Prostate gland (tissue), 2 donors: ENCODE measurements around the gene FAR2. TPM values are rescaled to one million over a fixed set of nuclear protein-coding genes. Genes with fewer than 3 reads are reported as not detected.
"Not testable (repeated sequence)": the region's sequence is repeated elsewhere in the genome, so short reads cannot be mapped to it uniquely, and the experiment has no call there.

Source experiments
- DNase-seq: peaks from one replicate; pipeline ENCODE4 v3.0.0-alpha.2; 2019; ENCODE audit warnings: low spot score
- H3K27ac ChIP-seq, 2 donors: fragments of 200-600 bp; sonication (generic); 2 replicates each; pipeline ENCODE4 v1.5.1; 2017 to 2019
- H3K27me3 ChIP-seq: fragments of 200-600 bp; sonication (generic); replicated peaks from 2 replicates; pipeline ENCODE4 v1.5.1; 2019; ENCODE audit not compliant: insufficient read depth
- H3K36me3 ChIP-seq, 2 donors: fragments of 200-600 bp; sonication (generic); 1 replicate in 1 of 2; 2 replicates in 1 of 2; pipeline versions ENCODE4 v1.5.1 to v1.8.1; 2017 to 2019
- H3K4me1 ChIP-seq: fragments of 200-600 bp; sonication (generic); replicated peaks from 2 replicates; pipeline ENCODE4 v1.5.1; 2019
- H3K4me3 ChIP-seq, 2 donors: fragments of 200-600 bp; sonication (generic); 2 replicates each; pipeline ENCODE4 v1.5.1; 2017 to 2019
- H3K9me3 ChIP-seq: fragments of 200-600 bp; sonication (generic); 2 replicates; pipeline ENCODE4 v1.5.1; 2017
- CTCF ChIP-seq, 4 experiments: fragments of 200-600 bp in 2 of 4; fragments of 450-650 bp in 2 of 4; sonication (generic) in 2 of 4; IDR thresholded peaks; 1 replicate in 3 of 4; 2 replicates in 1 of 4; pipeline ENCODE4 v1.5.1; 2016 to 2019; ENCODE audit warnings: antibody characterized with exemption in 4 of 4, mild to moderate bottlenecking in 2 of 4, moderate library complexity in 2 of 4
- POLR2A ChIP-seq: fragments of 450-650 bp; IDR thresholded peaks from one replicate; pipeline ENCODE4 v1.6.1; 2016; ENCODE audit warnings: antibody characterized with exemption, mild to moderate bottlenecking
- POLR2AphosphoS5 ChIP-seq: sonication (generic); formaldehyde crosslinking; IDR thresholded peaks from one replicate; pipeline ENCODE4 v1.6.1; 2017; ENCODE audit warnings: antibody characterized with exemption
- WGBS: methylation state at CpG from one replicate; pipeline ENCODE4 v1.1.5; 2018; 5-methylcytosine and 5-hydroxymethylcytosine counted together
- intact Hi-C: fragments of 100-400 bp; cut with DNase I; formaldehyde crosslinking; loops from one replicate; pipeline ENCODE4 v1.14.2; 2022
- total RNA-seq, 2 donors: library from RNA; depleted of rRNA; stranded (reverse); fragments of >200 nt; gene quantifications; one replicate each; pipeline ENCODE4 v1.1.0, GENCODE V29; 2016

The FAR2 gene
- total RNA-seq, 2 donors from 2014 or later = 3.1 to 7.2 TPM

GRCh38 chr12:29283969-29284700 lies 135.1 kb downstream of the FAR2 start:
- Histone ChIP-seq H3K36me3 (no peaks in the 10 kb centered on the region), H3K4me3 (no peak overlapping the region), H3K9me3 (no peaks in the 10 kb centered on the region), H3K27ac (no peak overlapping the region), H3K4me1 (no peaks in the 10 kb centered on the region), H3K27me3 (no peaks in the 10 kb centered on the region)
- TF ChIP-seq CTCF (IDR thresholded peaks at IDR 0.05) = no peak
- TF ChIP-seq POLR2AphosphoS5 = no peak
- TF ChIP-seq POLR2A = no peak
- WGBS = 62% methylated on average over 5 of the region's 5 CpGs
- DNase-seq = no peak
- intact Hi-C loops = no loop called here

- Histone ChIP-seq H3K9me3 (no peaks in the 10 kb centered on the region), H3K36me3 (no peaks in the 10 kb centered on the region), H3K4me1 (no peaks in the 10 kb centered on the region), H3K27me3 (no peaks in the 10 kb centered on the region), H3K4me3 (no peak overlapping the region), H3K27ac (no peak overlapping the region)
- intact Hi-C loops = no loop called here
- no peak for TF ChIP-seq CTCF (IDR thresholded peaks at IDR 0.05)
- no peak for TF ChIP-seq POLR2A
- no peak for TF ChIP-seq POLR2AphosphoS5
- DNase-seq = no peak
- WGBS = 90% methylated on average over 3 of the region's 3 CpGs
Measured at GRCh38 chr12:29286081-29286790, 137.2 kb downstream of the FAR2 start.

GRCh38 chr12:29287622-29288021 lies 138.5 kb downstream of the FAR2 start:
- Histone ChIP-seq H3K4me1 (no peaks in the 10 kb centered on the region), H3K9me3 (no peaks in the 10 kb centered on the region), H3K27ac (no peak overlapping the region), H3K36me3 (no peaks in the 10 kb centered on the region), H3K27me3 (no peaks in the 10 kb centered on the region), H3K4me3 (no peak overlapping the region)
- 61% methylated on average over 1 of the region's 1 CpG for WGBS
- intact Hi-C loops = no loop called here
- TF ChIP-seq POLR2AphosphoS5 (no peak), POLR2A (no peak)
- DNase-seq = no peak

GRCh38 chr12:29288031-29288430 lies 139.0 kb downstream of the FAR2 start:
- H3K4me1 ChIP-seq = no peaks in the 10 kb centered on the region
- no peaks in the 10 kb centered on the region for H3K36me3 ChIP-seq
- no peaks in the 10 kb centered on the region for H3K27me3 ChIP-seq
- no peak overlapping the region for H3K27ac ChIP-seq
- no peak overlapping the region for H3K4me3 ChIP-seq
- TF ChIP-seq POLR2A (no peak), CTCF (IDR thresholded peaks at IDR 0.05) (no peak), POLR2AphosphoS5 (no peak)
- H3K9me3 ChIP-seq = no peaks in the 10 kb centered on the region
- DNase-seq = no peak
- intact Hi-C loops = no loop called here

GRCh38 chr12:29290475-29290874 lies 141.4 kb downstream of the FAR2 start:
- H3K27me3 ChIP-seq, H3K27ac ChIP-seq, intact Hi-C loops, H3K4me3 ChIP-seq, H3K4me1 ChIP-seq, H3K36me3 ChIP-seq, DNase-seq, H3K9me3 ChIP-seq: not testable (repeated sequence)

GRCh38 chr12:29291226-29291625 lies 142.1 kb downstream of the FAR2 start:
- Histone ChIP-seq H3K4me3 (no peak overlapping the region), H3K36me3 (no peaks in the 10 kb centered on the region), H3K27me3 (no peaks in the 10 kb centered on the region), H3K27ac (no peak overlapping the region), H3K9me3 (no peaks in the 10 kb centered on the region), H3K4me1 (no peaks in the 10 kb centered on the region)
- DNase-seq = no peak
- intact Hi-C loops = no loop called here
- WGBS = 76% methylated on average over 3 of the region's 3 CpGs
- no peak for TF ChIP-seq POLR2AphosphoS5
- no peak for TF ChIP-seq POLR2A
- no peak for TF ChIP-seq CTCF (IDR thresholded peaks at IDR 0.05)
